Measurements from ENCODE around the gene RAB3D.
A peak's percentile ranks its signal among the peaks of the same experiment; 100 is the strongest.
"Not testable (repeated sequence)": the region's sequence is repeated elsewhere in the genome, so short reads cannot be mapped to it uniquely, and the experiment has no call there.

The RAB3D gene

DNA sequence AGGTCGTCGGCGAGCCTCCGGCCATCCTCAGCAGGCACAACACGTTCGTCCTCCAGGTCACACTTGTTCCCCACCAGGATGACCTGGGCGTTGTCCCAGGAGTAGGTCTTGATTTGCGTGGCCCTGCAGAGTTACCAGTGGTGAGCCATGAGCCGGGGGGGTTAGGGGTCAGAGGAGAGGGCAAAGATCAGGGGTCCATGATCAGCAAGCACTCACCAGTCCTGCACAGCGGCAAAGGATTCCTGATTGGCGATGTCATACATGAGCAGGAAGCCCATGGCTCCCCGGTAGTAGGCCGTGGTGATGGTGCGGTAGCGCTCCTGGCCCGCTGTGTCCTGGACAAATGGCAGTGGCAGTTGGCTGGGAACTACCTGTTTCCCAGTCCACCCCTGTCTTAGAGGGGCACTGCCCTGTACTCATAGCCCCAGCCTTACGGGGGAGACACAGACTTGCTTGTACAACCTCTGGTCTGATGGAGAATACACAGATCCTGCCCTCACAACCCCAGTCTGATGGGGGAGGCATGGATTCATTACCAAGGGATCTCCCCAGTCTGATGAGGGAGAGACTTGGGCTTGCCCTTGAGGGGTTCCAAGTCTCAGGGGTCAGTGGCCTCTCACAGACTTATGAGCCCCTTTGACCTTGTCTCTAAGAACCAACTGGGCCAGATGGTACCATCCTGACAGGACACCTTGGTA lies 3.9 kb downstream of the RAB3D start:
- Histone ChIP-seq H3K4me3 (replicated peaks; ENCODE audit: insufficient read depth, low read length) (no peak overlapping the region), H3K27me3 (ENCODE audit: insufficient read depth, poor library complexity, severe bottlenecking) (no peaks in the 10 kb centered on the region), H3K27ac (replicated peaks) (no peak overlapping the region)
- no peak for DNase-seq (ENCODE audit: low read depth in 1 of 2, low spot score in 1 of 2)
- TF ChIP-seq, protein P1, sequence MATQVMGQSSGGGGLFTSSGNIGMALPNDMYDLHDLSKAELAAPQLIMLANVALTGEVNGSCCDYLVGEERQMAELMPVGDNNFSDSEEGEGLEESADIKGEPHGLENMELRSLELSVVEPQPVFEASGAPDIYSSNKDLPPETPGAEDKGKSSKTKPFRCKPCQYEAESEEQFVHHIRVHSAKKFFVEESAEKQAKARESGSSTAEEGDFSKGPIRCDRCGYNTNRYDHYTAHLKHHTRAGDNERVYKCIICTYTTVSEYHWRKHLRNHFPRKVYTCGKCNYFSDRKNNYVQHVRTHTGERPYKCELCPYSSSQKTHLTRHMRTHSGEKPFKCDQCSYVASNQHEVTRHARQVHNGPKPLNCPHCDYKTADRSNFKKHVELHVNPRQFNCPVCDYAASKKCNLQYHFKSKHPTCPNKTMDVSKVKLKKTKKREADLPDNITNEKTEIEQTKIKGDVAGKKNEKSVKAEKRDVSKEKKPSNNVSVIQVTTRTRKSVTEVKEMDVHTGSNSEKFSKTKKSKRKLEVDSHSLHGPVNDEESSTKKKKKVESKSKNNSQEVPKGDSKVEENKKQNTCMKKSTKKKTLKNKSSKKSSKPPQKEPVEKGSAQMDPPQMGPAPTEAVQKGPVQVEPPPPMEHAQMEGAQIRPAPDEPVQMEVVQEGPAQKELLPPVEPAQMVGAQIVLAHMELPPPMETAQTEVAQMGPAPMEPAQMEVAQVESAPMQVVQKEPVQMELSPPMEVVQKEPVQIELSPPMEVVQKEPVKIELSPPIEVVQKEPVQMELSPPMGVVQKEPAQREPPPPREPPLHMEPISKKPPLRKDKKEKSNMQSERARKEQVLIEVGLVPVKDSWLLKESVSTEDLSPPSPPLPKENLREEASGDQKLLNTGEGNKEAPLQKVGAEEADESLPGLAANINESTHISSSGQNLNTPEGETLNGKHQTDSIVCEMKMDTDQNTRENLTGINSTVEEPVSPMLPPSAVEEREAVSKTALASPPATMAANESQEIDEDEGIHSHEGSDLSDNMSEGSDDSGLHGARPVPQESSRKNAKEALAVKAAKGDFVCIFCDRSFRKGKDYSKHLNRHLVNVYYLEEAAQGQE (IDR thresholded peaks at IDR 0.05; ENCODE audit: insufficient replicate concordance, low read depth) = no peak
- TF ChIP-seq GABPA (IDR thresholded peaks at IDR 0.05; ENCODE audit: low read depth) (no peak), POLR2AphosphoS5 (IDR thresholded peaks at IDR 0.05; ENCODE audit: low read depth) (no peak), SPI1 (IDR thresholded peaks at IDR 0.05; ENCODE audit: borderline replicate concordance, low read depth) (no peak)
- TF ChIP-seq, protein P2, sequence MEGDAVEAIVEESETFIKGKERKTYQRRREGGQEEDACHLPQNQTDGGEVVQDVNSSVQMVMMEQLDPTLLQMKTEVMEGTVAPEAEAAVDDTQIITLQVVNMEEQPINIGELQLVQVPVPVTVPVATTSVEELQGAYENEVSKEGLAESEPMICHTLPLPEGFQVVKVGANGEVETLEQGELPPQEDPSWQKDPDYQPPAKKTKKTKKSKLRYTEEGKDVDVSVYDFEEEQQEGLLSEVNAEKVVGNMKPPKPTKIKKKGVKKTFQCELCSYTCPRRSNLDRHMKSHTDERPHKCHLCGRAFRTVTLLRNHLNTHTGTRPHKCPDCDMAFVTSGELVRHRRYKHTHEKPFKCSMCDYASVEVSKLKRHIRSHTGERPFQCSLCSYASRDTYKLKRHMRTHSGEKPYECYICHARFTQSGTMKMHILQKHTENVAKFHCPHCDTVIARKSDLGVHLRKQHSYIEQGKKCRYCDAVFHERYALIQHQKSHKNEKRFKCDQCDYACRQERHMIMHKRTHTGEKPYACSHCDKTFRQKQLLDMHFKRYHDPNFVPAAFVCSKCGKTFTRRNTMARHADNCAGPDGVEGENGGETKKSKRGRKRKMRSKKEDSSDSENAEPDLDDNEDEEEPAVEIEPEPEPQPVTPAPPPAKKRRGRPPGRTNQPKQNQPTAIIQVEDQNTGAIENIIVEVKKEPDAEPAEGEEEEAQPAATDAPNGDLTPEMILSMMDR (IDR thresholded peaks at IDR 0.05; ENCODE audit: insufficient read depth, low read length) = no peak

DNA sequence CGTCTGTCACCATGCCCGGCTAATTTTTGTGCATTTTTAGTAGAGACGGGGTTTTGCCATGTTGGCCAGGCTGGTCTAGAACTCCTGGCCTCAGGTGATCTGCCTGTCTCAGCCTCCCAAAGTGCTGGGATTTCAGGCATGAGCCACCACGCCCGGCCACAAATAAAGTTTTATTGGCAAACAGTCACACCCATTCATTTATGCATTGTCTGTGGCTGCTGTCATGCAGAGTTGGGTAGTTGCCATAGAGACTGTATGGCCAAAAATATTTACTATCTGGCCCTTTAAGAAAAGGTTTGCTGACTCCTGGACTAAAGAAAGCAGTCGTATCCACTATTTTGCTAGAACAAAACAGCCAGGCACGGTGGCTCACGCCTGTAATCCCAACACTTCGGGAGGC lies 5.6 kb downstream of the RAB3D start:
- DNase-seq (ENCODE audit: low read depth in 1 of 2, low spot score in 1 of 2); H3K4me3 ChIP-seq (replicated peaks; ENCODE audit: insufficient read depth, low read length); H3K27me3 ChIP-seq (ENCODE audit: insufficient read depth, poor library complexity, severe bottlenecking): not testable (repeated sequence)

GRCh38 chr19:11332822-11333221 lies 6.6 kb downstream of the RAB3D start:
- no peak for DNase-seq (ENCODE audit: low read depth in 1 of 2, low spot score in 1 of 2)
- no peak for TF ChIP-seq POLR2AphosphoS5 (IDR thresholded peaks at IDR 0.05; ENCODE audit: low read depth)
- H3K27me3 ChIP-seq (ENCODE audit: insufficient read depth, poor library complexity, severe bottlenecking) = no peaks in the 10 kb centered on the region
- H3K4me3 ChIP-seq (replicated peaks; ENCODE audit: insufficient read depth, low read length) = no peak overlapping the region
- H3K27ac ChIP-seq (replicated peaks) = no peak overlapping the region

More for the DNA sequence above, 5.6 kb downstream of the RAB3D start:
- H3K27ac ChIP-seq (replicated peaks) = not testable (repeated sequence)

GRCh38 chr19:11331502-11331901 lies 8.0 kb downstream of the RAB3D start:
- Histone ChIP-seq H3K4me3 (replicated peaks; ENCODE audit: insufficient read depth, low read length) (no peak overlapping the region), H3K27me3 (ENCODE audit: insufficient read depth, poor library complexity, severe bottlenecking) (no peaks in the 10 kb centered on the region), H3K27ac (replicated peaks) (no peak overlapping the region)
- TF ChIP-seq GABPA (IDR thresholded peaks at IDR 0.05; ENCODE audit: low read depth) = no peak
- TF ChIP-seq, protein P2 (IDR thresholded peaks at IDR 0.05; ENCODE audit: insufficient read depth, low read length) = no peak
- TF ChIP-seq POLR2AphosphoS5 (IDR thresholded peaks at IDR 0.05; ENCODE audit: low read depth) = no peak
- no peak for TF ChIP-seq SPI1 (IDR thresholded peaks at IDR 0.05; ENCODE audit: borderline replicate concordance, low read depth)
- TF ChIP-seq, protein P1 (IDR thresholded peaks at IDR 0.05; ENCODE audit: insufficient replicate concordance, low read depth) = no peak
- DNase-seq (ENCODE audit: low read depth in 1 of 2, low spot score in 1 of 2) = no peak

DNA sequence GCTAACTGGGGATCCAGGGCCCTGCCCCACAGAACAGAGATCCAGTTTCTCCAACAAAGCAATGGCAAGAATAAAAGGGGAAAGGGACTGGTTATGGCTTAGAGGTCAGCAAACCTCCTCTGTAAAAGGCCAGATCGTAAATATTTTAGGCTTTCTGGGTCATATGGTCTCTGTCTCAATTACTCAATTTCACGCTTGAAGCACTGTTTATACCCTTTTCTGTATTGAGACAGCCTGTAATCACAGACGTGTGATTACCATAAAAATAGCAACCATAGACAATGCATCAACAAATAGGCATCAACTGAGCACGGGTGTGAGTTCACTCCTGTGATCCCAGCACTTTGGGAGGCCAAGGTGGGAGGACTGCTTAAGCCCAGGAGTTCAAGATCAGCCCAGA lies 9.3 kb downstream of the RAB3D start:
- no peak for DNase-seq (ENCODE audit: low read depth in 1 of 2, low spot score in 1 of 2)
- 0 out of 2 replicates have a peak overlapping the region, but pooled peaks have one; percentile 8 for H3K27ac ChIP-seq (replicated peaks)
- H3K27me3 ChIP-seq (ENCODE audit: insufficient read depth, poor library complexity, severe bottlenecking) = no peaks in the 10 kb centered on the region
- no peak overlapping the region for H3K4me3 ChIP-seq (replicated peaks; ENCODE audit: insufficient read depth, low read length)
- TF ChIP-seq, protein P2 (IDR thresholded peaks at IDR 0.05; ENCODE audit: insufficient read depth, low read length) = no peak
- TF ChIP-seq POLR2AphosphoS5 (IDR thresholded peaks at IDR 0.05; ENCODE audit: low read depth) = no peak
- TF ChIP-seq, protein P1 (IDR thresholded peaks at IDR 0.05; ENCODE audit: insufficient replicate concordance, low read depth) = no peak
- TF ChIP-seq SPI1 (IDR thresholded peaks at IDR 0.05; ENCODE audit: borderline replicate concordance, low read depth) = no peak
- TF ChIP-seq GABPA (IDR thresholded peaks at IDR 0.05; ENCODE audit: low read depth) = no peak

Measured in HL-60 (cell line).